HG03558 (cell line): ENCODE data around the gene FIGN.

Experiments used
- ATAC-seq: cut with Tn5 transposase; IDR thresholded peaks from one replicate; pipeline ENCODE4 v1.9.1; 2021; ENCODE audit warnings: moderate number of reproducible peaks; ENCODE audit not compliant: unreplicated experiment; ENCODE audit errors: extremely low read depth

Gene FIGN

GRCh38 chr2:163574309-163574708 lies 161.5 kb downstream of the FIGN start:
- ATAC-seq, result no peak

- ATAC-seq, result no peak
These were observed 162.2 kb downstream of the FIGN start for GRCh38 chr2:163573652-163574051.

GRCh38 chr2:163572850-163573249 lies 163.0 kb downstream of the FIGN start:
- ATAC-seq, result no peak

GRCh38 chr2:163571423-163572102 lies 164.2 kb downstream of the FIGN start:
- ATAC-seq, result no peak

GRCh38 chr2:163570391-163570790 lies 165.4 kb downstream of the FIGN start:
- no peak for ATAC-seq

- no peak for ATAC-seq
These were observed 170.6 kb downstream of the FIGN start for GRCh38 chr2:163565192-163565591.

GRCh38 chr2:163564236-163564635 lies 171.6 kb downstream of the FIGN start:
- ATAC-seq, result no peak

- no peak for ATAC-seq
These were observed 172.5 kb downstream of the FIGN start for GRCh38 chr2:163563336-163563735.

- ATAC-seq, result no peak
These were observed 177.4 kb downstream of the FIGN start for GRCh38 chr2:163558251-163559021.

- ATAC-seq, result no peak
These were observed 179.3 kb downstream of the FIGN start for GRCh38 chr2:163556511-163556910.

GRCh38 chr2:163554864-163555263 lies 180.9 kb downstream of the FIGN start:
- no peak for ATAC-seq

GRCh38 chr2:163553601-163554000 lies 182.2 kb downstream of the FIGN start:
- ATAC-seq, result no peak

GRCh38 chr2:163552758-163553157 lies 183.1 kb downstream of the FIGN start:
- ATAC-seq, result no peak

- no peak for ATAC-seq
These were observed 184.0 kb downstream of the FIGN start for GRCh38 chr2:163551616-163552373.

- ATAC-seq, result no peak
These were observed 186.8 kb downstream of the FIGN start for GRCh38 chr2:163548970-163549369.
